ENCODE measurements around the gene CADPS2. TPM values are rescaled to one million over a fixed set of nuclear protein-coding genes. Genes with fewer than 3 reads are reported as not detected.

CADPS2 gene
- total RNA-seq, 1 donor from 2014 or later: 4.3 TPM

- no peaks in the 10 kb centered on the region for H3K36me3 Mint-ChIP-seq (ENCODE audit: insufficient read depth)
- H3K9me3 Mint-ChIP-seq (ENCODE audit: low read depth): no peaks in the 10 kb centered on the region
- H3K4me3 Mint-ChIP-seq (ENCODE audit: low read depth): no peak overlapping the region
- no peak overlapping the region for H3K27ac Mint-ChIP-seq
- no peak for TF ChIP-seq CTCF (IDR thresholded peaks at IDR 0.05; ENCODE audit: unreplicated experiment)
- no peaks in the 10 kb centered on the region for H3K4me1 Mint-ChIP-seq (ENCODE audit: low read depth)
- no peak for DNase-seq (ENCODE audit: low spot score, unreplicated experiment)
- no peaks in the 10 kb centered on the region for H3K27me3 Mint-ChIP-seq
These were observed 308.7 kb downstream of the CADPS2 start for GRCh38 chr7:122577449-122578003.

- Mint-ChIP-seq H3K27me3 (no peaks in the 10 kb centered on the region), H3K4me1 (ENCODE audit: low read depth) (no peaks in the 10 kb centered on the region), H3K9me3 (ENCODE audit: low read depth) (no peaks in the 10 kb centered on the region), H3K36me3 (ENCODE audit: insufficient read depth) (no peaks in the 10 kb centered on the region), H3K27ac (no peak overlapping the region), H3K4me3 (ENCODE audit: low read depth) (no peak overlapping the region)
- no peak for TF ChIP-seq CTCF (IDR thresholded peaks at IDR 0.05; ENCODE audit: unreplicated experiment)
- no peak for DNase-seq (ENCODE audit: low spot score, unreplicated experiment)
These were observed 313.6 kb downstream of the CADPS2 start for GRCh38 chr7:122572706-122573105.

DNA sequence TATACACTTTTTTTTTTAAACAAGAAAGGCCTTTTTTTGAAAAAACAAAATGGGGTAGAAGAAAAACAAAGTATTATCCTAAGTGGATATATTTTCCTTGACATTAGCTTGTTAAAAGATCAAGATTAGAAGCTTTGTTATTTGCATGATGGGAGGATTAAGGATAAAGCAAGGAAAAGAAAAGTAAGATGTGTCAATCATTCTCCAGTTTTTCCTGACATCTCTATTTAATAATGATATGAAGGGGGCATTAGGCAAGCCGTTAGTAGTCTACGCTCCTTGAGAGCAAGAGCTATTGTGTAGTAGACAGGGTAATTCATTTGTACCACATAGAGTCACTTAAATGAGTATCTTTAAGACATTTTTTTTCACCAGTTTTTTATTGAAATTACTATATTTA is 324.9 kb downstream of the CADPS2 start:
- no peak for TF ChIP-seq CTCF (IDR thresholded peaks at IDR 0.05; ENCODE audit: unreplicated experiment)
- H3K9me3 Mint-ChIP-seq (ENCODE audit: low read depth): no peaks in the 10 kb centered on the region
- H3K4me1 Mint-ChIP-seq (ENCODE audit: low read depth): peaks cover 3% of the 10 kb centered on the region
- no peak overlapping the region for H3K4me3 Mint-ChIP-seq (ENCODE audit: low read depth)
- DNase-seq (ENCODE audit: low spot score, unreplicated experiment): no peak
- no peaks in the 10 kb centered on the region for H3K36me3 Mint-ChIP-seq (ENCODE audit: insufficient read depth)
- no peak overlapping the region for H3K27ac Mint-ChIP-seq
- no peaks in the 10 kb centered on the region for H3K27me3 Mint-ChIP-seq

GRCh38 chr7:122556873-122557542 is 329.3 kb downstream of the CADPS2 start:
- no peak for TF ChIP-seq CTCF (IDR thresholded peaks at IDR 0.05; ENCODE audit: unreplicated experiment)
- no peaks in the 10 kb centered on the region for H3K36me3 Mint-ChIP-seq (ENCODE audit: insufficient read depth)
- no peak for DNase-seq (ENCODE audit: low spot score, unreplicated experiment)
- H3K9me3 Mint-ChIP-seq (ENCODE audit: low read depth): no peaks in the 10 kb centered on the region
- H3K27me3 Mint-ChIP-seq: no peaks in the 10 kb centered on the region
- no peak overlapping the region for H3K27ac Mint-ChIP-seq
- peaks cover 3% of the 10 kb centered on the region for H3K4me1 Mint-ChIP-seq (ENCODE audit: low read depth)
- H3K4me3 Mint-ChIP-seq (ENCODE audit: low read depth): no peak overlapping the region

GRCh38 chr7:122556219-122556618 is 330.0 kb downstream of the CADPS2 start:
- TF ChIP-seq CTCF (IDR thresholded peaks at IDR 0.05; ENCODE audit: unreplicated experiment): no peak
- H3K9me3 Mint-ChIP-seq (ENCODE audit: low read depth): no peaks in the 10 kb centered on the region
- no peaks in the 10 kb centered on the region for H3K36me3 Mint-ChIP-seq (ENCODE audit: insufficient read depth)
- no peak overlapping the region for H3K27ac Mint-ChIP-seq
- peaks cover 3% of the 10 kb centered on the region for H3K4me1 Mint-ChIP-seq (ENCODE audit: low read depth)
- H3K27me3 Mint-ChIP-seq: no peaks in the 10 kb centered on the region
- no peak overlapping the region for H3K4me3 Mint-ChIP-seq (ENCODE audit: low read depth)
- no peak for DNase-seq (ENCODE audit: low spot score, unreplicated experiment)

Measured in progenitor cell of endocrine pancreas (in vitro differentiated cells).